Upper lobe of left lung (tissue), 6 donors: ENCODE measurements around the gene PRSS33. TPM values are rescaled to one million over a fixed set of nuclear protein-coding genes. Genes with fewer than 3 reads are reported as not detected.
A peak's percentile ranks its signal among the peaks of the same experiment; 100 is the strongest.

ENCODE experiments used
- ATAC-seq, 2 donors: fragments of 200-7000 bp; cut with Tn5 transposase; one replicate each; pipeline ENCODE4 v1.9.1; 2022; ENCODE audit warnings: mild to moderate bottlenecking in 2 of 2, moderate library complexity in 2 of 2; ENCODE audit not compliant: low FRiP score in 2 of 2
- DNase-seq, 2 donors: peaks; one replicate each; pipeline ENCODE4 v3.0.0-alpha.2; 2019 to 2020
- H3K27ac ChIP-seq, 4 donors: fragments of 200-600 bp; sonication (generic); one replicate each; pipeline ENCODE4 v1.5.1; 2016 to 2019
- H3K27me3 ChIP-seq, 4 donors: fragments of 200-600 bp; sonication (generic); one replicate each; pipeline ENCODE4 v1.5.1; 2017 to 2019
- H3K36me3 ChIP-seq, 4 donors: fragments of 200-600 bp; sonication (generic); one replicate each; pipeline ENCODE4 v1.5.1; 2016 to 2019
- H3K4me1 ChIP-seq, 4 donors: fragments of 200-600 bp; sonication (generic); one replicate each; pipeline ENCODE4 v1.5.1; 2018 to 2019
- H3K4me3 ChIP-seq, 4 donors: fragments of 200-600 bp; sonication (generic); one replicate each; pipeline ENCODE4 v1.5.1; 2017 to 2019; ENCODE audit warnings: mild to moderate bottlenecking in 2 of 4, moderate library complexity in 1 of 4
- H3K9me3 ChIP-seq, 4 donors: fragments of 200-600 bp; sonication (generic); one replicate each; pipeline ENCODE4 v1.5.1; 2018 to 2019
- EP300 ChIP-seq, 4 donors: sonication (generic); formaldehyde crosslinking; IDR thresholded peaks; one replicate each; pipeline ENCODE4 v1.5.1; 2017; ENCODE audit warnings: antibody characterized with exemption in 4 of 4, control low read depth in 2 of 4
- POLR2A ChIP-seq, 4 donors: fragments of 450-650 bp; IDR thresholded peaks; one replicate each; pipeline ENCODE4 v1.5.1; 2016 to 2017; ENCODE audit warnings: antibody characterized with exemption in 4 of 4, mild to moderate bottlenecking in 2 of 4
- POLR2AphosphoS5 ChIP-seq, 2 donors: sonication (generic); formaldehyde crosslinking; IDR thresholded peaks; one replicate each; pipeline ENCODE4 v1.5.1; 2017; ENCODE audit warnings: antibody characterized with exemption in 2 of 2
- WGBS, 2 donors: methylation state at CpG; one replicate each; pipeline ENCODE4 v1.1.5; 2017 to 2018; 5-methylcytosine and 5-hydroxymethylcytosine counted together
- total RNA-seq, 6 donors: library from RNA; depleted of rRNA in 4 of 6; stranded (reverse); fragments of >200 nt in 4 of 6; gene quantifications; one replicate each; pipeline versions ENCODE4 v1.1.0 to v1.2.1, GENCODE V29; 2016 to 2021
- TF ChIP-seq, protein P1 (sequence below), 6 experiments: fragments of 450-650 bp in 4 of 6; fragments of 200-600 bp in 2 of 6; sonication (generic) in 2 of 6; IDR thresholded peaks; one replicate each; pipeline ENCODE4 v1.5.1; 2016 to 2019; ENCODE audit warnings: antibody characterized with exemption in 6 of 6
- donor health status: DM: no; HTN: no; CAD: no; lungs with moderate emphysema.
- donor health status: DM: no; HTN: yes; CAD: no; lungs with severe emphysema.

Gene PRSS33
- total RNA-seq, 6 donors from 2014 or later, result 0.20 to 0.92 TPM; not detected in 4

DNA sequence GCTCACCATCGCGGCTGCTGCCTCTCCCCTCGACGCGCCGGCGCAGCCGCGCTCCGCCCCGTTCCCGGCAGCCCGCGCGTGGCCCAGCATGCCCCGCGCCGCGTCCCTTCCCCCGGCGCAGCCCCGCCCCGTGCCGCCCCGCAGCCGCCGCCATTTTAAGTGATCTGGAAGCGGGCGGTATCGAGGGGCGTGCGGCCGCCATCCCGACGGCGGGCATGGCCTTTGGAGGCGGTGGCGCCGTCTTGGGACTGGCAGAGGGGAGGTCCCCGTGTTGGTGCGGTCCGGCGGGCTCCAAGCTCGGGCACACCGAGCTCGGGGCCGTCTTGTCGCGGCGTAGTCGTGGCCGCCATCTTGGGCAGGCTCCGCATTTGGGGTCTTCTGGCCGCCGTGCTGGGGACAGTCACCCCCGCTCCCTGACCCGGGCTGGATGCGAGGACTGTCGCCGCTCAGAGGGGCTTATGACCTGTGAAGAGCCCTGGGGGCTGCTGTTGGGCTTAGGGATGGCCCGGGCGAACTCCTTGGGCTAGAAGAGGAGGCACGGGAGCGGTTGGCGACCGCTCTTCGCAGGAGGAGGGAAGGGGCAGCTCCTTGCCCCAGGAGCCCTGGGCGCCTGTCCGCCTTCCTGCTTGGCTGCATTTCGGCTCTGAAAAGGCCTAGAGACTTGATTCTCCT, 10.0 kb downstream of the PRSS33 start, which contains the start of gene ELOB:
ELOB (minus strand) TSS at position 50 of the 672 bp plus-strand sequence; CDS start at position 9, 41 bp downstream.
- H3K27ac ChIP-seq, result peak within 1 kb of the TSS; percentile 99 to 100 (median 100)
- TF ChIP-seq POLR2A (IDR thresholded peaks at IDR 0.05) (peak in 2 of 4 donors; percentile 78 to 89), EP300 (IDR thresholded peaks at IDR 0.05) (peak in 1 of 4 donors; percentile 38), POLR2AphosphoS5 (IDR thresholded peaks at IDR 0.05) (peak; percentile 82 to 96)
- TF ChIP-seq, protein P1, sequence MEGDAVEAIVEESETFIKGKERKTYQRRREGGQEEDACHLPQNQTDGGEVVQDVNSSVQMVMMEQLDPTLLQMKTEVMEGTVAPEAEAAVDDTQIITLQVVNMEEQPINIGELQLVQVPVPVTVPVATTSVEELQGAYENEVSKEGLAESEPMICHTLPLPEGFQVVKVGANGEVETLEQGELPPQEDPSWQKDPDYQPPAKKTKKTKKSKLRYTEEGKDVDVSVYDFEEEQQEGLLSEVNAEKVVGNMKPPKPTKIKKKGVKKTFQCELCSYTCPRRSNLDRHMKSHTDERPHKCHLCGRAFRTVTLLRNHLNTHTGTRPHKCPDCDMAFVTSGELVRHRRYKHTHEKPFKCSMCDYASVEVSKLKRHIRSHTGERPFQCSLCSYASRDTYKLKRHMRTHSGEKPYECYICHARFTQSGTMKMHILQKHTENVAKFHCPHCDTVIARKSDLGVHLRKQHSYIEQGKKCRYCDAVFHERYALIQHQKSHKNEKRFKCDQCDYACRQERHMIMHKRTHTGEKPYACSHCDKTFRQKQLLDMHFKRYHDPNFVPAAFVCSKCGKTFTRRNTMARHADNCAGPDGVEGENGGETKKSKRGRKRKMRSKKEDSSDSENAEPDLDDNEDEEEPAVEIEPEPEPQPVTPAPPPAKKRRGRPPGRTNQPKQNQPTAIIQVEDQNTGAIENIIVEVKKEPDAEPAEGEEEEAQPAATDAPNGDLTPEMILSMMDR (IDR thresholded peaks at IDR 0.05), result peak in 2 of 6 experiments; percentile 8 to 11
- H3K27me3 ChIP-seq, result no peaks in the 10 kb centered on the region
- 1% methylated on average over 15 of the region's 70 CpGs; no CpG with 5 or more reads in 1 of the 2 donors for WGBS, 2 donors
- DNase-seq, result peak; percentile 89 to 99
- no peaks in the 10 kb centered on the region for H3K9me3 ChIP-seq
- peaks cover 20 to 31% (median 23%) of the 10 kb centered on the region in 4 donors for H3K4me1 ChIP-seq
- peak within 1 kb of the TSS; percentile 68 to 97 (median 96) for H3K4me3 ChIP-seq
- H3K36me3 ChIP-seq, result peaks cover 0 to 31% (median 11%) of the 10 kb centered on the region in 4 donors
- ATAC-seq, result peak; percentile 91 to 96

GRCh38 chr16:2776500-2777139, 10.7 kb downstream of the PRSS33 start:
- peak in 1 of 4 donors; percentile 1 for TF ChIP-seq POLR2A (IDR thresholded peaks at IDR 0.05)
- no peak for TF ChIP-seq EP300 (IDR thresholded peaks at IDR 0.05)
- Histone ChIP-seq H3K4me3 (peak overlapping the region; percentile 45 to 97 (median 96)), H3K9me3 (no peaks in the 10 kb centered on the region), H3K27me3 (no peaks in the 10 kb centered on the region), H3K36me3 (peaks cover 1 to 38% (median 18%) of the 10 kb centered on the region in 4 donors), H3K27ac (peak overlapping the region; percentile 83 to 100 (median 92)), H3K4me1 (peaks cover 20 to 31% (median 23%) of the 10 kb centered on the region in 4 donors)
- DNase-seq (peak in 1 of 2 donors; percentile 91), ATAC-seq (peak in 1 of 2 donors; percentile 2)
- WGBS, 2 donors, result 1% methylated on average over 26 of the region's 72 CpGs; no CpG with 5 or more reads in 1 of the 2 donors

GRCh38 chr16:2775765-2776499, 11.4 kb downstream of the PRSS33 start:
- Histone ChIP-seq H3K4me1 (peaks cover 20 to 33% (median 23%) of the 10 kb centered on the region in 4 donors), H3K27me3 (no peaks in the 10 kb centered on the region), H3K9me3 (no peaks in the 10 kb centered on the region), H3K4me3 (peak overlapping the region; percentile 45 to 97 (median 96)), H3K27ac (peak overlapping the region in 3 of 4 donors; percentile 83 to 100 (median 100)), H3K36me3 (peaks cover 6 to 45% (median 25%) of the 10 kb centered on the region in 4 donors)
- TF ChIP-seq, protein P1 (IDR thresholded peaks at IDR 0.05), result no peak
- TF ChIP-seq POLR2AphosphoS5 (IDR thresholded peaks at IDR 0.05) (no peak), POLR2A (IDR thresholded peaks at IDR 0.05) (no peak), EP300 (IDR thresholded peaks at IDR 0.05) (no peak)
- ATAC-seq (no peak), DNase-seq (no peak)
- 50 to 63% methylated on average over 9 to 11 of the region's 11 CpGs for WGBS, 2 donors

GRCh38 chr16:2775131-2775716, 12.1 kb downstream of the PRSS33 start:
- Histone ChIP-seq H3K36me3 (peaks cover 13 to 52% (median 32%) of the 10 kb centered on the region in 4 donors), H3K27ac (no peak overlapping the region), H3K27me3 (no peaks in the 10 kb centered on the region), H3K4me3 (peak overlapping the region in 1 of 4 donors; percentile 95), H3K9me3 (no peaks in the 10 kb centered on the region), H3K4me1 (peaks cover 20 to 41% (median 23%) of the 10 kb centered on the region in 4 donors)
- ATAC-seq (no peak), DNase-seq (no peak)
- TF ChIP-seq POLR2A (IDR thresholded peaks at IDR 0.05) (no peak), EP300 (IDR thresholded peaks at IDR 0.05) (no peak), POLR2AphosphoS5 (IDR thresholded peaks at IDR 0.05) (no peak)
- TF ChIP-seq, protein P1 (IDR thresholded peaks at IDR 0.05), result no peak
- WGBS, 2 donors, result 76 to 79% methylated on average over 6 to 7 of the region's 7 CpGs
